Esophagus muscularis mucosa (tissue), 3 donors: ENCODE results near the gene TMEM123.

Source experiments
- CTCF ChIP-seq, 3 experiments: fragments of 200-600 bp in 2 of 3; fragments of 450-650 bp in 1 of 3; sonication (generic) in 2 of 3; IDR thresholded peaks; one replicate each; pipeline ENCODE4 v1.5.1; 2017 to 2019; ENCODE audit warnings: antibody characterized with exemption in 3 of 3, mild to moderate bottlenecking in 2 of 3, moderate library complexity in 1 of 3
- POLR2AphosphoS5 ChIP-seq, 2 donors: sonication (generic); formaldehyde crosslinking; IDR thresholded peaks; one replicate each; pipeline ENCODE4 v1.6.1; 2017; ENCODE audit warnings: antibody characterized with exemption in 2 of 2

- TF ChIP-seq CTCF (IDR thresholded peaks at IDR 0.05) (no peak), POLR2AphosphoS5 (IDR thresholded peaks at IDR 0.05) (no peak)
These were observed 47.4 kb upstream of the TMEM123 start for GRCh38 chr11:102499931-102500330.
